OCI-LY7 (cell line): ENCODE results near the gene FN1. TPM values are rescaled to one million over a fixed set of nuclear protein-coding genes. Genes with fewer than 3 reads are reported as not detected.

Experiments used
- BruUV-seq: library from RNA; stranded (reverse); fragments of 400-500 nt; replicated peaks from 2 replicates; lab custom pipeline; 2021; lab: Mats Ljungman, UMichigan
- CTCF ChIA-PET: fragments of 300-600 bp; sonication (Branson Sonifier 250); formaldehyde crosslinking; loops from one replicate; lab custom pipeline; 2022; ENCODE audit warnings: antibody characterized with exemption; ENCODE audit not compliant: unreplicated experiment; lab: Charles Lee
- POLR2A ChIA-PET: fragments of 300-600 bp; sonication (Branson Sonifier 250); formaldehyde crosslinking; loops from one replicate; lab custom pipeline; 2022; ENCODE audit warnings: antibody characterized with exemption; lab: Charles Lee
- DNase-seq: peaks from one replicate; pipeline ENCODE4 v3.0.0-alpha.2; 2015; ENCODE audit warnings: low spot score
- H2AFZ ChIP-seq: fragments of 200-600 bp; sonication (generic), shearing (Covaris generic); 2 replicates; pipeline ENCODE4 v1.6.1; 2014; ENCODE audit warnings: mild to moderate bottlenecking, antibody characterized with exemption, low read length, moderate library complexity
- H3K27ac ChIP-seq: fragments of 200-600 bp; sonication (generic); 2 replicates; pipeline ENCODE4 v1.5.1; 2014; ENCODE audit warnings: mixed run types, low read depth, mild to moderate bottlenecking, moderate library complexity, low read length, inconsistent platforms; ENCODE audit not compliant: poor library complexity, severe bottlenecking
- H3K36me3 ChIP-seq: fragments of 200-600 bp; sonication (generic); 2 replicates; pipeline ENCODE4 v1.6.1; 2014; ENCODE audit warnings: mild to moderate bottlenecking, antibody characterized with exemption, low read length, moderate library complexity, mixed read lengths; ENCODE audit not compliant: insufficient read depth
- H3K4me1 ChIP-seq: fragments of 200-600 bp; sonication (generic); 2 replicates; pipeline ENCODE4 v1.5.1; 2014; ENCODE audit warnings: mild to moderate bottlenecking, low read length; ENCODE audit not compliant: insufficient read depth, poor library complexity, severe bottlenecking
- H3K4me2 ChIP-seq: fragments of 200-600 bp; sonication (generic); 2 replicates; pipeline ENCODE4 v1.6.1; 2014; ENCODE audit warnings: mild to moderate bottlenecking, low read length
- H3K4me3 ChIP-seq: fragments of 200-600 bp; sonication (generic); 2 replicates; pipeline ENCODE4 v1.5.1; 2014; ENCODE audit warnings: mild to moderate bottlenecking, low read depth, low read length; ENCODE audit not compliant: poor library complexity, severe bottlenecking
- H3K79me2 ChIP-seq: fragments of 200-600 bp; sonication (generic); 2 replicates; pipeline ENCODE4 v1.6.1; 2016; ENCODE audit warnings: low read depth, mild to moderate bottlenecking, low read length, moderate library complexity, mixed read lengths; ENCODE audit not compliant: insufficient read depth
- H3K9me2 ChIP-seq: fragments of 200-600 bp; sonication (generic); 2 replicates; pipeline ENCODE4 v1.6.1; 2016; ENCODE audit warnings: mild to moderate bottlenecking, low read length, mixed read lengths; ENCODE audit not compliant: insufficient read depth
- H3K9me3 ChIP-seq: fragments of 200-600 bp; sonication (generic); 2 replicates; pipeline ENCODE4 v1.6.1; 2014; ENCODE audit warnings: mild to moderate bottlenecking, mixed run types, low read length, mixed read lengths
- H4K20me1 ChIP-seq: fragments of 200-600 bp; sonication (generic); 2 replicates; pipeline ENCODE4 v1.6.1; 2014; ENCODE audit warnings: mild to moderate bottlenecking, antibody characterized with exemption, low read length, moderate library complexity, mixed read lengths; ENCODE audit not compliant: insufficient read depth
- CTCF ChIP-seq: fragments of 200-600 bp; sonication (generic); conservative IDR thresholded peaks from 2 replicates; pipeline ENCODE4 v1.5.1; 2014; ENCODE audit warnings: mild to moderate bottlenecking, antibody characterized with exemption, low read length, moderate library complexity, mixed read lengths
- EZH2phosphoT487 ChIP-seq: fragments of 200-600 bp; sonication (generic); IDR thresholded peaks from 2 replicates; pipeline ENCODE4 v1.6.1; 2018; ENCODE audit warnings: low read depth, borderline replicate concordance, mild to moderate bottlenecking, mixed run types, antibody characterized with exemption, low read length, moderate library complexity, mixed read lengths
- intact Hi-C: fragments of 100-400 bp; cut with micrococcal nuclease; formaldehyde crosslinking; loops from one replicate; pipeline ENCODE4 v1.10.0; 2022; ENCODE audit not compliant: unreplicated experiment
- total RNA-seq, 2 experiments: library from RNA; depleted of rRNA in 1 of 2; stranded (reverse); fragments of >200 nt in 1 of 2; shearing (Covaris generic) in 1 of 2; gene quantifications; 2 replicates each; pipeline ENCODE4 v1.2.3, GENCODE V29; 2014 to 2022

The FN1 gene
- total RNA-seq, 2 experiments from 2014 or later, result 1.3 TPM; not detected in 1

GRCh38 chr2:215396595-215397313 lies 39.1 kb downstream of the FN1 start:
- H3K79me2 ChIP-seq, result no peaks in the 10 kb centered on the region
- H3K9me2 ChIP-seq, result no peaks in the 10 kb centered on the region
- no peak overlapping the region for H3K4me3 ChIP-seq
- no peak for TF ChIP-seq EZH2phosphoT487
- no peak for TF ChIP-seq CTCF
- DNase-seq, result no peak
- no peaks in the 10 kb centered on the region for H3K4me1 ChIP-seq
- no peak overlapping the region for H3K4me2 ChIP-seq
- ChIA-PET CTCF (no interaction called here), POLR2A (interaction anchor here (1.0 kb wide), 1 partner anchor 9 kb away, joined by 3 read pairs; no protein-coding TSS in a partner anchor)
- no peak overlapping the region for H3K27ac ChIP-seq
- no TSS peak for BruUV-seq
- no peaks in the 10 kb centered on the region for H3K36me3 ChIP-seq
- H2AFZ ChIP-seq, result no peak overlapping the region
- H4K20me1 ChIP-seq, result no peaks in the 10 kb centered on the region
- H3K9me3 ChIP-seq, result no peaks in the 10 kb centered on the region
- intact Hi-C loops, result no loop called here

GRCh38 chr2:215395687-215396460 lies 40.0 kb downstream of the FN1 start:
- no peaks in the 10 kb centered on the region for H3K9me2 ChIP-seq
- H4K20me1 ChIP-seq, result no peaks in the 10 kb centered on the region
- TF ChIP-seq CTCF, result no peak
- no peak for TF ChIP-seq EZH2phosphoT487
- no peak overlapping the region for H3K4me2 ChIP-seq
- no peak for DNase-seq
- POLR2A ChIA-PET, result interaction anchor here (1.0 kb wide), 1 partner anchor 10 kb away, joined by 3 read pairs; no protein-coding TSS in a partner anchor
- no peak overlapping the region for H2AFZ ChIP-seq
- H3K4me1 ChIP-seq, result peaks cover 6% of the 10 kb centered on the region
- no TSS peak for BruUV-seq
- H3K27ac ChIP-seq, result no peak overlapping the region
- CTCF ChIA-PET, result no interaction called here
- H3K4me3 ChIP-seq, result no peak overlapping the region
- intact Hi-C loops, result no loop called here
- no peaks in the 10 kb centered on the region for H3K36me3 ChIP-seq
- no peaks in the 10 kb centered on the region for H3K9me3 ChIP-seq
- no peaks in the 10 kb centered on the region for H3K79me2 ChIP-seq
